ENCODE measurements around the gene ADRM1.

ADRM1 gene

GRCh38 chr20:62269871-62270270, 32.9 kb upstream of the ADRM1 start:
- TF ChIP-seq CTCF (IDR thresholded peaks at IDR 0.05; ENCODE audit: low read depth, low read length) = no peak
- H3K4me3 ChIP-seq (ENCODE audit: low read depth, low read length) = no peak overlapping the region

GRCh38 chr20:62272200-62272599, 30.6 kb upstream of the ADRM1 start:
- H3K4me3 ChIP-seq (ENCODE audit: low read depth, low read length) = no peak overlapping the region

GRCh38 chr20:62273416-62273815, 29.4 kb upstream of the ADRM1 start:
- no peak for TF ChIP-seq CTCF (IDR thresholded peaks at IDR 0.05; ENCODE audit: low read depth, low read length)
- no peak overlapping the region for H3K4me3 ChIP-seq (ENCODE audit: low read depth, low read length)

More at GRCh38 chr20:62272200-62272599, 30.6 kb upstream of the ADRM1 start:
- TF ChIP-seq CTCF (IDR thresholded peaks at IDR 0.05; ENCODE audit: low read depth, low read length) = no peak

GRCh38 chr20:62274332-62274950, 28.4 kb upstream of the ADRM1 start:
- TF ChIP-seq CTCF (IDR thresholded peaks at IDR 0.05; ENCODE audit: low read depth, low read length) = no peak

GRCh38 chr20:62275219-62275618, 27.6 kb upstream of the ADRM1 start:
- no peak overlapping the region for H3K4me3 ChIP-seq (ENCODE audit: low read depth, low read length)
- TF ChIP-seq CTCF (IDR thresholded peaks at IDR 0.05; ENCODE audit: low read depth, low read length) = no peak

More at GRCh38 chr20:62274332-62274950, 28.4 kb upstream of the ADRM1 start:
- no peak overlapping the region for H3K4me3 ChIP-seq (ENCODE audit: low read depth, low read length)

GRCh38 chr20:62276439-62276838, 26.4 kb upstream of the ADRM1 start:
- no peak overlapping the region for H3K4me3 ChIP-seq (ENCODE audit: low read depth, low read length)
- TF ChIP-seq CTCF (IDR thresholded peaks at IDR 0.05; ENCODE audit: low read depth, low read length) = no peak

- no peak overlapping the region for H3K4me3 ChIP-seq (ENCODE audit: low read depth, low read length)
- no peak for TF ChIP-seq CTCF (IDR thresholded peaks at IDR 0.05; ENCODE audit: low read depth, low read length)
Measured at GRCh38 chr20:62277253-62277652, 25.5 kb upstream of the ADRM1 start.

Measured in WI38 (cell line).